MCF 10A (cell line): ENCODE measurements around the gene BOC. TPM values are rescaled to one million over a fixed set of nuclear protein-coding genes. Genes with fewer than 3 reads are reported as not detected.

Experiments used
- BruUV-seq: library from RNA; stranded (reverse); fragments of 400-500 nt; replicated peaks from 2 replicates; lab custom pipeline; 2021; lab: Mats Ljungman, UMichigan
- CTCF ChIA-PET: fragments of 300-600 bp; sonication (Branson Sonifier 250); formaldehyde crosslinking; extraction: SDS; loops from one replicate; lab custom pipeline; 2021; ENCODE audit warnings: antibody characterized with exemption, inconsistent platforms; lab: Yijun Ruan, JAX
- POLR2A ChIA-PET: fragments of 300-600, 350-650 bp; sonication (Branson Sonifier 250); formaldehyde crosslinking; extraction: SDS; loops from one replicate; lab custom pipeline; 2020; ENCODE audit warnings: antibody characterized with exemption, inconsistent platforms; lab: Yijun Ruan, JAX
- DNase-seq: peaks from one replicate; pipeline ENCODE4 v3.0.0-alpha.2; 2018; ENCODE audit not compliant: unreplicated experiment
- H3K27ac Mint-ChIP-seq: one replicate; pipeline ENCODE4 v1.8.0; 2022; ENCODE audit warnings: mild to moderate bottlenecking, low read depth, mixed read lengths; ENCODE audit not compliant: unreplicated experiment
- H3K27me3 Mint-ChIP-seq: one replicate; pipeline ENCODE4 v1.8.0; 2022; ENCODE audit warnings: mixed read lengths; ENCODE audit not compliant: insufficient read depth, unreplicated experiment
- H3K36me3 Mint-ChIP-seq: one replicate; pipeline ENCODE4 v1.8.0; 2022; ENCODE audit warnings: mild to moderate bottlenecking, moderate library complexity, mixed read lengths; ENCODE audit not compliant: insufficient read depth, unreplicated experiment
- H3K4me1 Mint-ChIP-seq: one replicate; pipeline ENCODE4 v1.8.0; 2022; ENCODE audit warnings: mixed read lengths; ENCODE audit not compliant: insufficient read depth, unreplicated experiment
- H3K4me3 Mint-ChIP-seq: one replicate; pipeline ENCODE4 v1.8.0; 2022; ENCODE audit warnings: mild to moderate bottlenecking, moderate library complexity, mixed read lengths; ENCODE audit not compliant: unreplicated experiment
- H3K9me3 Mint-ChIP-seq: one replicate; pipeline ENCODE4 v1.8.0; 2022; ENCODE audit warnings: mixed read lengths; ENCODE audit not compliant: unreplicated experiment
- intact Hi-C: fragments of 100-400 bp; cut with micrococcal nuclease; formaldehyde crosslinking; loops from 2 replicates; pipeline ENCODE4 v1.14.1; 2022
- total RNA-seq: library from RNA; stranded (reverse); gene quantifications from 2 replicates; pipeline ENCODE4 v1.2.3, GENCODE V29; 2022
- TF ChIP-seq, protein P1 (sequence below): fragments of 200-600 bp; IDR thresholded peaks from one replicate; pipeline ENCODE4 v1.8.0; 2022; ENCODE audit warnings: antibody characterized with exemption, mild to moderate bottlenecking; ENCODE audit not compliant: unreplicated experiment

BOC gene
- total RNA-seq, 1 experiment from 2014 or later = 1.8 TPM

DNA sequence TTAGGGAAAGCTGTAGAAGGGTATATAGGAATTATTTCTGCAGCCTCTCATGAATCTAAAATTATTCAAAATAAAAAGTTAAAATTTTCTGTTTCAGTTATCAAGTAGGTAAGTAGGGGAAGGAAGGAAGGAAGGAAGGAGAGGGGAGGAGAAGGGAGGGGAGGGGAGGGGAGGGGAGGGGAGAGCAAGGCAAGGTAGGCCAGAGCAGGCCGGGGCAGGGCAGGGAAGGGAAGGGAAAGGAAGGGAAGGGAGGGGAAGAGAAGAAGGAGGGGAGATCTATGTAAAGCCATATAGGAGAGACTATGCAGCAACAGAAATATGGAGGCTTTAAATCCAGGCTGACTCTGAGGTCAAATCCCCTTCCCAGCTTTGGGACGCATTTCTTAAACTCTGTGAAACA lies 38.3 kb upstream of the BOC start:
- ChIA-PET CTCF (interaction anchor here (0.8 to 1.1 kb wide), 2 partner anchors 18 to 102 kb away, joined by 3 to 4 read pairs; no protein-coding TSS in a partner anchor), POLR2A (no interaction called here)
- Mint-ChIP-seq H3K4me3 (no peak overlapping the region), H3K27me3 (no peaks in the 10 kb centered on the region), H3K36me3 (no peaks in the 10 kb centered on the region), H3K9me3 (no peaks in the 10 kb centered on the region), H3K27ac (no peak overlapping the region), H3K4me1 (no peaks in the 10 kb centered on the region)
- intact Hi-C loops = no loop called here
- TF ChIP-seq, protein P1, sequence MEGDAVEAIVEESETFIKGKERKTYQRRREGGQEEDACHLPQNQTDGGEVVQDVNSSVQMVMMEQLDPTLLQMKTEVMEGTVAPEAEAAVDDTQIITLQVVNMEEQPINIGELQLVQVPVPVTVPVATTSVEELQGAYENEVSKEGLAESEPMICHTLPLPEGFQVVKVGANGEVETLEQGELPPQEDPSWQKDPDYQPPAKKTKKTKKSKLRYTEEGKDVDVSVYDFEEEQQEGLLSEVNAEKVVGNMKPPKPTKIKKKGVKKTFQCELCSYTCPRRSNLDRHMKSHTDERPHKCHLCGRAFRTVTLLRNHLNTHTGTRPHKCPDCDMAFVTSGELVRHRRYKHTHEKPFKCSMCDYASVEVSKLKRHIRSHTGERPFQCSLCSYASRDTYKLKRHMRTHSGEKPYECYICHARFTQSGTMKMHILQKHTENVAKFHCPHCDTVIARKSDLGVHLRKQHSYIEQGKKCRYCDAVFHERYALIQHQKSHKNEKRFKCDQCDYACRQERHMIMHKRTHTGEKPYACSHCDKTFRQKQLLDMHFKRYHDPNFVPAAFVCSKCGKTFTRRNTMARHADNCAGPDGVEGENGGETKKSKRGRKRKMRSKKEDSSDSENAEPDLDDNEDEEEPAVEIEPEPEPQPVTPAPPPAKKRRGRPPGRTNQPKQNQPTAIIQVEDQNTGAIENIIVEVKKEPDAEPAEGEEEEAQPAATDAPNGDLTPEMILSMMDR = no peak
- BruUV-seq = no TSS peak
- DNase-seq = no peak

DNA sequence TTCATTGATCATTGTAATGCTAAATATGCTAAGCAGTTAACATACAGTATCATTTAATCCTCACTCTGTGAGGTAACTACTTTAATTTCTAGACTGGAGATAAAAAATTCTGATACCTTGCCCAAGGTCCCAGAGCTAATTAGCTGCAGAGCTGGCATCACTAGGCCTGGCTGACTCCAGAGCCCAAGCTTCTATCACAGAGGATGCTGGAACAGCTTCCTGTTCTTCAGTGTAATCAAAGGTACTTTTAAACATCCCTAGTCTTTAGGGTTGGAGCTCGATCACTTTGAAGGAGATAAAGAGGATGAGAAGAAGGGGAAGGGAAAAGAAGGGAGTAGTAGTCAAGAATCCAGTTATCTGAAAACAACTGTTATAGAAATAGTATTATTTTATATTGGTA lies 37.1 kb upstream of the BOC start:
- H3K9me3 Mint-ChIP-seq = no peaks in the 10 kb centered on the region
- intact Hi-C loops = no loop called here
- ChIA-PET POLR2A (no interaction called here), CTCF (interaction anchor here (0.5 to 2.2 kb wide), 2 partner anchors 11 to 531 kb away, joined by 3 to 4 read pairs; no protein-coding TSS in a partner anchor)
- TF ChIP-seq, protein P1 = no peak
- no peaks in the 10 kb centered on the region for H3K4me1 Mint-ChIP-seq
- H3K36me3 Mint-ChIP-seq = no peaks in the 10 kb centered on the region
- H3K27me3 Mint-ChIP-seq = no peaks in the 10 kb centered on the region
- no TSS peak for BruUV-seq
- H3K4me3 Mint-ChIP-seq = no peak overlapping the region
- no peak for DNase-seq
- H3K27ac Mint-ChIP-seq = no peak overlapping the region

DNA sequence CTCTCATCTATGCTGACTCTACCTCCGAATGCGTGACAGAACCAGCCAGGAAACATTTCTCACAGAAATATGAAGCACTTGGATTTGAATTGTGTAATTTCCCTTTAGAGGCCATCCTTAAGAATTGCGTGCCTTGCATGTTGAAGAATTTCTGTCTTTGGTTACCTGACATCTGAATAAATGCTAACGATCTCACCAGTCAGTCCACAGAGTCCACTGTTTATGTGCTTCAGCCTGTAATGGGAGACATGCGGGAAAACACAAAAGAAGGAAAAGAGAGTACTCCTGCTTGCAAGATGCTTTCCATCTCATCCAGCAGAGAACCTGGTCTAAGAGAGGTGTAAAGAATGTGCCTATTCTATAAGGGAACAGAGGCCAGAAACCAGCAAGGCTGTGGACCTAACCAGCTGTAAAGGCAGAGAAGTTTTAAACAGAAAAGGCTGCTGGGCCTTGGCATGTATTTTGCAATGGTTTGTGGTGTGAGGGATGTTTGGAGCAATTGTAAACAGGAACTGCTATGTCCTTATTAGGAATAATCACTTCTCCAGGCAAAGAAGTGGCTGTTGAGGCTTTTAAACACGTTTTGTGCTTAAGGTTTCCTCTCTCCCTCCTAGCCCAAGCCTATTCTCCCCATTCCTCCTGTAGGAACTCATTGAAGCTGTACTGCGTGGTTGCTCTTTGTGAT lies 36.4 kb upstream of the BOC start:
- Mint-ChIP-seq H3K4me3 (no peak overlapping the region), H3K4me1 (no peaks in the 10 kb centered on the region), H3K27me3 (no peaks in the 10 kb centered on the region), H3K9me3 (no peaks in the 10 kb centered on the region), H3K27ac (no peak overlapping the region), H3K36me3 (no peaks in the 10 kb centered on the region)
- no peak for DNase-seq
- ChIA-PET CTCF (interaction anchor here (2.2 kb wide), 1 partner anchor 10 kb away, joined by 4 read pairs; no protein-coding TSS in a partner anchor), POLR2A (no interaction called here)
- intact Hi-C loops = no loop called here
- BruUV-seq = no TSS peak
- TF ChIP-seq, protein P1 = no peak

DNA sequence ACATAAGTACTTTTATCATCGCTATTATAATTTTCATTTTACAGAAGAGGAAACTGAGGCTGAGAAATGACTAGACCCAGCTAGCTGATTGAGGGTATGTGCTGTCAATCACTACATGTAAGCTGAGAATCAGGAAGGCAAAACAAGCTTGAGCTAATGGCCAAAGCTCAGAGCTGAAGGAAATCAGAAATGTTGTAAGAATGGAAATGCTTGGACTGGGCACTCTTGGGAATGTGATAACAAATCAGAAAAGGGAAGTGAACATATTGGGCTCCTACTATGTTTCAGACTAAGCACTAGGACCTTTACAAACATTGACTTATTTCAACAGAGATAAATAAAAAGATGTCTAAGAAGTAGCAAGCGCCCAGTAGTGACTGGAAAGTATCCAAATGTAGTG lies 33.8 kb upstream of the BOC start:
- no peak for DNase-seq
- Mint-ChIP-seq H3K27ac (no peak overlapping the region), H3K4me3 (no peak overlapping the region), H3K9me3 (no peaks in the 10 kb centered on the region), H3K27me3 (no peaks in the 10 kb centered on the region), H3K36me3 (no peaks in the 10 kb centered on the region), H3K4me1 (no peaks in the 10 kb centered on the region)
- TF ChIP-seq, protein P1 = no peak
- ChIA-PET CTCF (no interaction called here), POLR2A (interaction anchor here (1.2 to 1.8 kb wide), 2 partner anchors 10 to 12 kb away, joined by 3 to 7 read pairs; no protein-coding TSS in a partner anchor)
- BruUV-seq = no TSS peak
- intact Hi-C loops = no loop called here
